Measurements from ENCODE around the gene ERC1.
"Not testable (repeated sequence)": the region's sequence is repeated elsewhere in the genome, so short reads cannot be mapped to it uniquely, and the experiment has no call there.

Gene ERC1

DNA sequence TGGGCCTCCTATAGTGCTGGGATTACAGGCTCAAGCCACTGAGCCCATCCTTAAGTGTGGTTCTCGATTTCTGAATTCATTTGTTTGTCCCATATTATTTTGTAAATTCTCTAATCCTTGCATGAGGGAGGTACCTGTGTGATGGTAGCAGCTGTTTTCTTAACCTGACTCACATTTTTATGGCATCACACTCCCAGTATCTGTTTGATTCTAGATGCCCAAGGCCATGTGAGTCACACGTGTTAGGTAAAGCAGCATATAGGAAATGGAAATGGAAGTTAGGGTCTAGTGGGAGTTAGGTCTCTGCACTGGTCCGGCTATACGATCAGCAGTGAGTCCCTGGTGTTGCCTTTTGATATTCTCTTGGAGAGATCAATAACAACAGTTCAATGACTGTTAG lies 198.1 kb downstream of the ERC1 start:
- no peak for DNase-seq (ENCODE audit: low read depth)

DNA sequence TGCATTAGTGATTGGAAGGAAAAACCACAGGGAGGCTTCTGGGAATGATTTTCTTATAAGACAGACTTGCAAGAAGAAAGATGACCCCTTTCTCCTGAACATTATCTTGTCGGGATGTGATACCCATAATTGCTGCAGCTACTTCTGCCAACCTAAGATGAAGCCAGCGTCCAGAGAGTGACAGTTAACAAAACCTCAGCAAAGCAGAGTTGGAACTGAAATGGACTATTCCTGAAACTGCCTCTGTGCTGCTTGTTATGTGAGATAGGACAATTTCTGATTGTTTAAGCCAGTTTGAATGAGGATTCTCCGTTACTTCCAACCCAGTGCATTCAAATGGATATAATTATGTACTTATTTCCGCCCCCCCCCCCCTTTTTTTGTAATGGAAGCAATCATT lies 204.5 kb downstream of the ERC1 start:
- DNase-seq (ENCODE audit: low read depth) = no peak

DNA sequence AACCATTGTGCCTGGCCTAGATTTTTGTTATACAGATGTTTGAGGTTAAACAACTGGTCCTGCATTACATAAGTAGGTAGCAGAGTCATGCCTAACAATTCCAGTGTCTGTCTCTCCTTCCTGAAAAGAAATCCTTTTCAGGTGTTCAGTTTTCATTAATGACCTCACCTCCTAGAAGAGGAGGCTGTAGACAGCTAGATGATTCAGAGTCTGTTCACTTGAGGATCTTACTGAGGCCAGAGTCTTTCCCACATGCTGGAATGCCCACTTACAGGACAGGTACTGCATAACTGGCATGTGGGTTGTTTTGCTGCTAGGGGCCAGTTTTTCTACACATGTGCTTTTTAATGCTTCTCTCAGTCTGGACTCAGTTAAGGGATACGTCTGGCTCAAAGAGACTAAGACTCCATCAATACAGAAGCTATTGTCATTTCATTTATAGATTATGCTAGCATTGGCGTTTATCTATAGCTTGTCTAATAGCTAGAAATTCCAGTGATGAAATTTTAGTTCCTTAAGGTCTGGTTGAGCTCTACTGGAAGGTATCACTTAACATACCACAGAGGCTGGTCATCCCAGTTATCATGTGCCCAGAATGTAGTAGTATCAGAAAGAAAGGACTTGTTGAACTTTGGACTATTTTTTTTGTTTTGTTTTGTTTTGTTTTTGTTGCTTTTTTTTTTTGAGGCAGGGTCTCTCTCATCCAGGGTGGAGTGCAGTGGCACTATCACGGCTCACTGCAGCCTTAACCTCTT lies 206.4 kb downstream of the ERC1 start:
- no peak for DNase-seq (ENCODE audit: low read depth)

DNA sequence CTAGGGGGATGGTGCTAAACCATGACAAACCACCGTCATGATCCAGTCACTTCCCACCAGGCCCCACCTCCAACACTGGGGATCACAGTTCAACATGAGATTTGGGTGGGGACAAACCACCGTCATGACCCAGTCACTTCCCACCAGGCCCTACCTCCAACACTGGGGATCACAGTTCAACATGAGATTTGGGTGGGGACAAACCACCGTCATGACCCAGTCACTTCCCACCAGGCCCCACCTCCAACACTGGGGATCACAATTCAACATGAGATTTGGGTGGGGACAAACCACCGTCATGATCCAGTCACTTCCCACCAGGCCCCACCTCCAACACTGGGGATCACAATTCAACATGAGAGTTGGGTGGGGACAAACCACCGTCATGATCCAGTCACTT lies 207.8 kb downstream of the ERC1 start:
- DNase-seq (ENCODE audit: low read depth) = not testable (repeated sequence)

DNA sequence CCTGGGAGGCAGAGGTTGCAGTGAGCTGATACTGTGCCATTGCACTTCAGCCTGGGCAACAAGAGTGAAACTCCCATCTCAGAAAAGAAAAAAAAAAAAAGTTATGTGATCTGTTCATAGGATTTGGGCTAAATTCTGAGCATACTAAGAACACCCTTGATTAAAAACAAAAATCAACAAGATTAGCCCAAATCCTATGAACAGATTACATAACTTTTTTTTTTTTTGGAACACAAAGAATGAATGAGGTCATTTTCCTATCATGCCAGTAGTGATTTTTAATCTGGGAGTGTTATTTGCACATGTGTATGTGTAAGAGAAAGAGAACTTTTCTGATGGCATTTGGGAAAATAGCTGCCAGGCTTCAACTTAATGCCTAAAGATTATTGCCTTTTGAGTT lies 208.7 kb downstream of the ERC1 start:
- no peak for DNase-seq (ENCODE audit: low read depth)

DNA sequence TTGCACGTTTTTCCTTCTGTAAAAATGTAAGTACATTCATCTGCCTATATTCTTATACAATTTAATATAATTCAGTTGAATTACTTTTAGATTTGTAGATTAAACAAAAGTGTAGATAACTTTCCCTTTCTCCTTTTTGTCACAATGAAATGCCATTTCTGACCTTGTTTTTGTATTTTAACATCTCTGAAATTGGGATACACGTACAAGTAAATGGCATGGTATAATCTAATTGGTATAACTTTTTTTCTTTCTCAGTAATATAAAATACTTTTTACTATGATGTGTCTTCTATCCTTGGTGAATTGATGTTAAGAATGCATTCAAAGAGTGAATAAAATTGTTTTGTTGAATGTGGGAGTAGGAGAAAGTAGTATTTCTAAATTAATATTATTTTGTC lies 210.0 kb downstream of the ERC1 start:
- no peak for DNase-seq (ENCODE audit: low read depth)

DNA sequence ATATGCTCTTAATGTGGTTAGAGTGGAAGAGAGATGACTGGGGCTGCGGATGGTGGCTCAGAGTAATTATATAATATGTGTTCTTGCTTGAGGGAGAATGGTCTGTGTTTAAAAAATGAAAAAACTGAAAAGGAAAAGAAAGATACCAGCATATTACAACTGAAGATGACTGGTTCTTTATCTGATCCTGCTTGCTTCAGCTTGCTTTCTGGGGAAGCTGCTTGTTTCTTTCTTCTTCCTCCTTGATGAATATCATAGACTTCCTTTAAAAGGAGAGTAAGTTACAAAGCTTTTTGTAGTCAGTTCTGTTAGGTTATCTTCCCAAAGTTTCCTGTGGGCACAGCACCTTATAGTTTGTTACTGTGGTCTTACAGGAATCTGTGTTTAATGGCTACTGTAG lies 210.9 kb downstream of the ERC1 start:
- no peak for DNase-seq (ENCODE audit: low read depth)

DNA sequence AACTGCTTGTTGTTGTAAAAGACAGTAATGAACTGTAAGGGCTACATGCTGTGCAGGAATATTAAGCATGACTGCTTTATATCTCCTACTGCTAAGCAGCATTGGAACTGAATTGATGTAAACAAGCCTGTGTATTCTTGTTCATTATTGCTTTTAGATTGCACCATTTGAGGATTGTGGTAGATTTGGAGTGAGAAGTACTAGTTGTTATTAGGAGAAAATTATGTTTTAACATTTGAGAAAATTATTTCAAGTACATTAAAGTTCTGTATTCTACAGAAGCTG lies 212.7 kb downstream of the ERC1 start:
- DNase-seq (ENCODE audit: low read depth) = no peak

DNA sequence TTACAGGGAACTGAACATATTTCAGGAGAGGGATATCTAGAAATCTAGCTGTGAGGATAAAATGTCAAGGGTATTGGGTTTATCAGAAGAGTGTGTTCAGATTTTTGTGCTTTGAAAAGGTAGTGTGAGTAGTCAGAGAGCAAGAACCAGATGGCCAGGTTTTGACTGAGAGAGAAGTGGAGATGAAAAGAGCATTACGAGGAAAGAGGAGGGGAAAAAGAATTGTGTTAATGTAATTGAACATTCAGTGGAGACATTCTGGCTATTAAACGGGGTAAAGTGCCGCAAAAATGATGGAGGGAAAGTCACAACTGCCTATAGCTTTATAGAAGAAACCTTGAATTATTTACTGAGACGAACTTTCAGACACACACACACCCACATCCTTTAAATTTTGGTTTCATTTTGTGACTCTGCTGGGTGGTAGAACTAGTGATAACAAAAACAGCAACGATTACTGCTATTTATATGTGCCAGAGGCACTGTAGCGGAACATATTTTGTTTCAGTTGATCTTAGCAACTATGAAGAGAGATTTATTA lies 213.6 kb downstream of the ERC1 start:
- no peak for DNase-seq (ENCODE audit: low read depth)

DNA sequence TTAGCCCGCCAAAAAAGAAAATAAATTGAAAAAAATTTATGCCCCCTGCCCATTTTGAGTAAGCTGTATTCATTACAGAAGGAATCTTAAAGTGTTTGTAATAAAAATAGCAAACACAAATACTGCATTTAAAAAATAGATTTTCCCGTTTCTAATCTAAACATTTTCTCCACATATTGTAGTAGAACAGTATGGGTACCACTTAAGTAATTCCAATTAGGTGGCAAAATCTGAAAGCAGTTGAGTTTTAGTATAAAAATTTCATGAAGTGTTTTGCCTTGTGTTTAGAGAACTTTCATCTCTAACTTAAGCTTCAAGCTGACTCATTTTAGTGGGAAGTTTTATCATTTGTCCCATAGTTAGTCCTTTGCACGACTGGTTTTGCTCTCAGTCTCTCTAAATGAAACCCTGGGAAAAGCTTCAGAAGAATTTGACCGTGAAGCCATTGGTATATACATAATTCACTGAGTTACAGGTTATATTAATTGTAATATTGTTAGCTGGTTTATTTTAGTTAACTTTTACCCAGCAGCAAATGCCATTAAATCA lies 214.6 kb downstream of the ERC1 start:
- no peak for DNase-seq (ENCODE audit: low read depth)

DNA sequence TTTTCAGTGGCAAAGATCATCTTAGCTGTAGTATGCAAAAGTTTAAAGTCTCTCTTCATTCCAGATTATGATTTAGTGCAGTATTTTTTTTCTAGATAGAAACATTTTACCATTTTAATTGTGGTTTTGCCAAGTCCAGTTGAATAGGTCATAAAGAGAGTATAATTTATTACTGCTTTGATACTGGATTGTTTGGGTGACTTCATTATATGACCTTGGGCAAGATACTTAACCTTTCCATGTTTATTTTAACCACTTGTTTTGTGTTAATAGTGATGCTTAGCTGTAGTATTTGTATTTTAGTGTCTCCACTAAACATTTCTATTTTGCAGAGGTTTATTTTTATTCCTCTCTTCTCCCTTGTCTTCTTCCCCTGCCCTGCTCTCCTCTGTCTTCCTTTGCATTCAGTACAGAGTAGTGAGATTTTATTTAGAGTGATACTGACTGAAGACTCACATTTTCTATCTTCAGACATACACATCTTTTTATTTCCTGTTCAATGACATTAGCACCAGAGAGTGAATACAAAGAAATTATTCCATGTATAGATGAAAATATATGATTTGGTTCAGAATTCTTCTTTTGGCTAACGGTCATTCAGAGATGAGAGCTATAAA lies 215.2 kb downstream of the ERC1 start:
- DNase-seq (ENCODE audit: low read depth) = no peak

DNA sequence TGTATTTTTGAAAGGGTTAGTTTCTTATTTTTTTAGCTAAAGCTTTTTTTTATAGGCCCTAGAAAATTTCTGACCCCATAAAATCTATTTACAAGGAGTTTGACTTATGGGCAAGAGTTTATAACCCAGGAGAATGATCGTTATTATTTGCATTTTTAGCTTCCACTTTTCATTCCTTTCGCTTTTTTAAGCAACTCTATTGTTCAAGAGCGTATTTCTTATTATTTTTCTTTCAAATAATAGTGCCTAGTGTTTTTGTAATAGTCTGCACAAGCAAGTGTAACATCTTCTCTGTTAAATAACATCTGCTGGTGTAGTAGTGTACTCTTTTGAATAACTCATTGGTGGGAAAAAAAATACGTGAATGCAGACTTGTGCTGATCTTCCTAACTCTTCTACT lies 216.3 kb downstream of the ERC1 start:
- no peak for DNase-seq (ENCODE audit: low read depth)

DNA sequence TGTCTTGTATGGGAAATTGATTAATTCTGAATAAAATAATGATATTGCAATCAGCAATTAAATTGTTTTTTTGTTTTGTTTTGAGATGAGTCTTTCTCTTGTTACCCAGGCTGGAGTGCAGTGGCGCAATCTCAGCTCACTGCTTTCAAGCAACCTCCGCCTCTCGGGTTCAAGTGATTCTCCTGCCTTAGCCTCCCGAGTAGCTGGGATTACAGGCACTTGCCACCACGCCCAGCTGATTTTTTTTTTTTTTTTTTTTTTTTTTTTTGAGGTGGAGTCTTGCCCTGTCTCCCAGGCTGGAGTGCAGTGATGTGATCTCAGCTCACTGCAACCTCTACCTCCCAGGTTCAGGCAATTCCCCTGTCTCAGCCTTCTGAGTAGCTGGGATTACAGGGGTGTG lies 217.7 kb downstream of the ERC1 start:
- DNase-seq (ENCODE audit: low read depth) = not testable (repeated sequence)

DNA sequence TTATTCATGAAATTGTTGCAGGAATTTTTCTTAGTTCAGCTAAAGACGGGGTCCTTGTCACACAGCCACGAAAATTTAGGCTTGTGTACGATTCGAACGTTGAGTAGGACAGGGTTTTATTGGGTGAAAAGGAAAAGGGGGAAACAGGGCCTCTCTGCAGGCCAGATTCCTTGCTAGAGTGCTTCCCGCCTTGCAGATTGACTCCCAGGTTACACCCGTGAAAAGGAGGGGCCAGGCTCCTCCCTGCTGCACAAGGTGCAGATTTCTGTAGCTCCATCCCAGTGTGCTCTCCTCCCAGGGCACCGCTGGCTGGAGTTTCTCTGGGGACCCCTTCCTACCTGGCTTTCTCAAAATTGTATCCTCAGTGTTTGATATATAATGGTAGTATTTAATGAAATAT lies 221.5 kb downstream of the ERC1 start:
- DNase-seq (ENCODE audit: low read depth) = no peak

DNA sequence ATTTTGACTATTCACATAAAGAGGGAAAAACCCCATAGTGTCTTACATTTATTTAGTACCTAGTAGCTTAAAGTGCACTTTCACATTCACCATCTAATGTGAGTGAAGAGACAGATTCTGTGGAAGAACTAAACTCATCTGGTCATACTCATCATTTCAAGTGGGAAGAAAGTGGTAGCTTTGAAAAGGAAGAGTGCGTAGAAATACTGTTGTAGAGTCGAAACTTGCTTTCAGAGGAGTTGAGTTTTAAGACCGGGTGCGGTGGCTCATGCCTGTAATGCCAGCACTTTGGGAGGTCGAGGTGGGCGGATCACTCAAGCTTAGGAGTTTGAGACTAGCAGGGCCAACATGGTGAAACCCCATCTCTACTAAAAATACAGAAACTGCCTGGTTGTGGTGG lies 222.2 kb downstream of the ERC1 start:
- no peak for DNase-seq (ENCODE audit: low read depth)

DNA sequence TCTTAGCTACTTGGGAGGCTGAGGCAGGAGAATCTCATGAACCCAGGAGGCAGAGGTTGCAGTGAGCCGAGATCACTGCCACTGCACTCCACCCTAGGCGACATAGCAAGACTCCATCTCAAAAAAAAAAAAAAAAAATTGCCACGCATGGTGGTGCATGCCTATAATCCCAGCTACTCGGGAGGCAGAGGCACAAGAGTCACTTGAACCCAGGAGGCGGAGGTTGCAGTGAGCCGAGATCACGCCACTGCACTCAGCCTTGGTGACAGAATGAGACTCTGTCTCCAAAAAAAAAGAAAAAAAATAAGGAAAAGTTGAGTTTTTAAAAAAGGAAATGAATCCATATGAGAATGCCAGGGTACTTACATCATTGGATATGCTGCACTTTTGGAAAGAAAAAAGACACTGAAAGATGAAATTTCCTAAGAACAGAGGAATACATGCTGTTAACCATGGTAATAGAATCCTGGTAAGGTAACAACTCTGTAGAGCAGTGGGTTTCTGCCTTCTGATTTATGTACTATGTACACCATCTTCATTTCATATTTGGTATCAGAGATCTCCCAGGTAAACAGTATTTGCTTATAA lies 222.7 kb downstream of the ERC1 start:
- DNase-seq (ENCODE audit: low read depth) = no peak

DNA sequence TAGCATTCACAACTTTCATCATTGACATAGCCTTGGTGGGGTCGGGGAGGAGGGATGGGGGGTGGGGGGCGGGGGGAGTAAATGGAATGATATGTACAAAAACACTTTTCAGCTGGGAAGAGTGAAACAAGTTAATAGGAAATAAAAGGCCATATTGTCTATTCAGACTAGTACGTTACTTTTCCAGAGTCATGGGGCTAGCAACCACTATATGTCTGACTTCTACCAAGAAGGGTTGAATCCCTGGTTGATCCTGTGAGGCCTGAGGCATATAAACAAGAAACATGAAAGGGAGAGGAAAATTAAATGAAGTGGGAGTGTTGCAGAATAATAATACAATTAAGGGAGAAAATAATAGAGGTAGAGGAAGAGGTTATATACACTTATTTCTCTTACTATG lies 225.5 kb downstream of the ERC1 start:
- no peak for DNase-seq (ENCODE audit: low read depth)

DNA sequence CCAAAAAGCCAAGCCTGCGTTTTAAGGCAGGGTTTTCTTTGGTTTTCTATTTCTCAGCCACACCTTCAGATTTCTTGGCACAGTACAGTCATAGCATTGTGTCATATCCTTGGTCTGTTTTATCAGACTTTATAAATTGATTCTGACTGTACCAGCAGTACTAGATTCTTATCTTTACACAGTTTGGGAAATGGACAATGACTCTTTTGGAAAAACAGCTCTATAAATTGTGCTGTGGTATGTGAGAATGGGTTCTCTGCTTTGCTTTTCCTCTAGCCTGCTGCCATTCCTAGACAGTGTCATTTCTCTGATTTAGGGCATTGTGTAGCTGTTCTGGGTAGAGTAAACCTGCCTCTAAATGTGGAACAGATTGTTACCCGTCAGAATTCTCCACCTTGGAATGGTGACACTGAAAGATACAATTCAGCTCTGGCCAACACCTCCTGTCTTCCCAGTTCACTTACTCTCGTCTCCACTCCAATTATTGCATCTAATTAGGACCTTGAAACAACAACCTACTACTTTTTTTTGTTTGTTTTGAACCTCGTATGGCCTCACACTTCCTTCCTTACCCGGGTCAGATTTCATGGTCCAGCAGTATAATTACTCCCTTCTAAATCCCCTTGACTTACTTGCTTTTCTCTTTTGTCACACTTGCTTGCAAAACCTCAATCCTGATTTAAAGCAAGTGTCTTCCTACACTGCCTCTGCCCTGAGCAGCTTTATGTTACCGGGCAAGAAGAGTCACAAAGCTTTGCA lies 226.3 kb downstream of the ERC1 start:
- DNase-seq (ENCODE audit: low read depth) = no peak

DNA sequence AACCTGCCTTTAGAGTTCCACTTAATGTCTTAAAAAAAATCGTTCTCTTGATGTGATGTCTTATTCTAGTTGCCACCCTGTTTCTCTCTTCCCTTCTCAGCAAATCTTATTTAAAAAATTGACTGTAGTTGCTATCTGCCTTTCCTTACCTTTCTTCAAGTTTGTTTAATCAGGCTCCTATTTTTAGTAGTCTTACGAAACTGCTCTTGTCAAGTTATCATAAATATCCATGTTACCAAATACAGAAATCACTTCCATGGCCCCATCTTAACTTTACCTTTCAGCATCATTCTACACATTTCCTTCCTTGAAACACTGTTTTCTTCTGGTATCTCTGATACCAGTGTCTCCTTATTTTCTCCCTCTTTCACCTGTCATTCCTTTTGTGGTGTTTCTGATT lies 227.3 kb downstream of the ERC1 start:
- no peak for DNase-seq (ENCODE audit: low read depth)

DNA sequence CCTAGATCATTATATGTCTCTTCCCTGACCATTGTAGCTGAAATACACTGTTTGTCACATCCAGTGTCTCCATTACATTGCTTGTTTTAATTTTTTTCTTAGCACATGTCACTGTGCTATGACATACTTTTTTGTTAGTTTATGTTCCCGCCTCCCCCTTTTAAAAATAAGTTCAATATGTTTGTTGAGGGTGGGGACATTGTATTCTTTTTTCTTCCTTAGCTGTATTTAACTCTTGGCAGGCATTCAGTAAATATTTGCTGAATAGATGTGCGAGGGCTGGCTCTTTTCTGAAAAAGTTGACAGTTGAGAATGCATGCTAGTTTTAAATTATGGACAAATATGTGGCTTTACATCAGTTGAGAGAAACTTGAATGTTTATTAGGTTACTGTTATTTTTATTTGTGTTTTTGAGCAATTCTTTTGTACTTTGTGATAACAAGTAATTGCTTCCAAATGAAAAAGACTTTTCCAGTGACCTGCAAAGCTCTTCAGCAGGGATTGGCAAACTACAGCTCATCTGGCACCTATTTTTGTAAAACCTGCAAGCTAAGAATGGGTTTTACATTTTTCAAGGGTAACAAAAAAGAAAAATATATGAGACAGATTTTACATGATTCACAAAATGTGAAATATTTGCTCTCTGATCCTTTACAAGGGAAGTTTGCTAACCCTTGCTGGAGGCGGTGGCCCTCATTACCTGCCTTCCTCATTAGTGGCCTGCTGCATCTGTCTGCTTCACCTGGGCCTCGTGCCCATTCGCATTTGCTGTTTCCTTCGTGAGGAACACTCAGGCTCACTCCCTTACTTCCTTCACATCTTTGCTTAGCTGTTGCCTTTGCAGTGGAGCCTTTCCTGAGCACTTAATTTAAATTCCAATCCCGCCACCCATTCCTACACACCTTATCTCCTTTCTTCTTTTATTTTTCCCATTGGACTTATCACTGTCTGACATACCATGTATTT lies 229.4 kb downstream of the ERC1 start:
- no peak for DNase-seq (ENCODE audit: low read depth)

DNA sequence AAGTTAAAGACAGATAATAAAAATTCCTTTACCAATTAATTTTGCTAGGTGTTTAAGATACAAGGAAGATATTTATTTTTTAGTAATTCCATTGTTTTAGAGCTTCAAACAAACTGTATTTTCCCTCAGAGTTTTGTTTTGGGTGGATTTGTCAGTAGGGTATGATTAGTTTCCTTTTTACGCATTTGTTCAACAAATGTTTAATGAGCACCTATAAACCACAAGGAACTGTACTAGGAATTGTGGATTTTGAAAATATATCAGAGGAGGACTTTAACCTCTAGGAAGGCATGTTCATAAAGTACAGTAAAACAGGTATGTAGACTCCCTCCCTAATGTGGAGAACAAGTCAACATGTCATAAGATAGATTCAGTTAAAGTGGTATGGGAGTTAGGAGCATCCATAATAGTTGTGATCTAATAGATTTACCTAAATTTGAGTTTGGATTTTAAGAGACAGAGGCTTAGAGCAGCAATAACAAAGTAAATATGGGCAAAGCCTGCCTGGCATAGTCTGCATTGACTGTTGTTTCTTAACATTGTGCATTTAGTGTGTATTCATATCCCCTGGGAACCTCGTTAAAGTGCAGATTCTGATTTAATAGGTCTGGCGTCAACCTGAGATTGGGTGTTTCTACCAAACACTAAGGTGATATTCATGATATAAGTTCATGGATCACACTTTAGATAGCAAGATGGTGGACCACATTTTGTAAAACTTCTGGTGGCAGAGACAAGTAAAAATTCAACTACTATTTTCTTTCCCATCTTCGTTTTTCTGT lies 232.0 kb downstream of the ERC1 start:
- DNase-seq (ENCODE audit: low read depth) = no peak

Measured in stimulated activated CD8-positive, alpha-beta memory T cell treated with anti-CD3 and anti-CD28 coated beads, Interleukin-12 subunit alpha, Interleukin-12 subunit beta, amount 100 ng/mL, for 1 hour (primary cell).